ENCODE measurements around the gene MAP2K6.

The MAP2K6 gene

GRCh38 chr17:69443138-69443537, 28.6 kb downstream of the MAP2K6 start:
- Histone ChIP-seq H3K27ac (ENCODE audit: low read depth, low read length, severe bottlenecking) (no peak overlapping the region), H3K36me3 (ENCODE audit: control insufficient read depth, insufficient read depth, low read length) (no peaks in the 10 kb centered on the region), H3K4me3 (ENCODE audit: extremely low read depth, insufficient read depth, low read length, poor library complexity, severe bottlenecking) (no peak overlapping the region), H3K9me3 (ENCODE audit: control insufficient read depth, low read length) (no peaks in the 10 kb centered on the region), H3K4me1 (ENCODE audit: control insufficient read depth, insufficient read depth, low read length, poor library complexity, severe bottlenecking) (no peaks in the 10 kb centered on the region)
- WGBS, 2 experiments (ENCODE audit: insufficient coverage in 2 of 2) = 83 to 100% methylated on average over 1 of the region's 4 CpGs

DNA sequence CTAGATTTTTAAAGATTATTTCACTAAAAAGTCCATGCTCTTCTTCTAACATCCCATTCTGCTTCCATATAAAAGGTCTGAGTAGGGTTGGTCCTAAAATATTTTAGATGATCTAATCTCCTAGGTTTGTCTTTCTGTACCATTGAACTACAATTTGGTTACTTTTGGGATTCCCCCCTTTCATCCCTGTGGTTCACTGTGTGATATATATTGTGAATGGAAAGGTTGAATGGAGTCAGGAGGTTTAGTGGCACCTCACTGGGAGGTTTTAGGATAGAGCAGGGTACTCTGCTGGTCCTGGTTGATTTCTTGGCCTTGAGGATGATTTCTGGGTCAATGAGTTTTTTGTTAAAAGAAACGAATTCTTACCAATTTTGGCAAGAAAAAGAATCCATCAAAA, 29.5 kb downstream of the MAP2K6 start:
- no peaks in the 10 kb centered on the region for H3K4me1 ChIP-seq (ENCODE audit: control insufficient read depth, insufficient read depth, low read length, poor library complexity, severe bottlenecking)
- H3K9me3 ChIP-seq (ENCODE audit: control insufficient read depth, low read length) = no peaks in the 10 kb centered on the region
- H3K27ac ChIP-seq (ENCODE audit: low read depth, low read length, severe bottlenecking) = no peak overlapping the region
- WGBS, 2 experiments (ENCODE audit: insufficient coverage in 2 of 2) = 56% methylated on average over 1 of the region's 1 CpG; no CpG with 5 or more reads in 1 of the 2 experiments
- H3K36me3 ChIP-seq (ENCODE audit: control insufficient read depth, insufficient read depth, low read length) = no peaks in the 10 kb centered on the region
- no peak overlapping the region for H3K4me3 ChIP-seq (ENCODE audit: extremely low read depth, insufficient read depth, low read length, poor library complexity, severe bottlenecking)

- Histone ChIP-seq H3K4me1 (ENCODE audit: control insufficient read depth, insufficient read depth, low read length, poor library complexity, severe bottlenecking) (no peaks in the 10 kb centered on the region), H3K36me3 (ENCODE audit: control insufficient read depth, insufficient read depth, low read length) (no peaks in the 10 kb centered on the region), H3K4me3 (ENCODE audit: extremely low read depth, insufficient read depth, low read length, poor library complexity, severe bottlenecking) (no peak overlapping the region), H3K9me3 (ENCODE audit: control insufficient read depth, low read length) (no peaks in the 10 kb centered on the region), H3K27ac (ENCODE audit: low read depth, low read length, severe bottlenecking) (no peak overlapping the region)
- WGBS, 2 experiments (ENCODE audit: insufficient coverage in 2 of 2) = 80% methylated on average over 1 of the region's 2 CpGs; no CpG with 5 or more reads in 1 of the 2 experiments
Measured at GRCh38 chr17:69445132-69445531, 30.6 kb downstream of the MAP2K6 start.

DNA sequence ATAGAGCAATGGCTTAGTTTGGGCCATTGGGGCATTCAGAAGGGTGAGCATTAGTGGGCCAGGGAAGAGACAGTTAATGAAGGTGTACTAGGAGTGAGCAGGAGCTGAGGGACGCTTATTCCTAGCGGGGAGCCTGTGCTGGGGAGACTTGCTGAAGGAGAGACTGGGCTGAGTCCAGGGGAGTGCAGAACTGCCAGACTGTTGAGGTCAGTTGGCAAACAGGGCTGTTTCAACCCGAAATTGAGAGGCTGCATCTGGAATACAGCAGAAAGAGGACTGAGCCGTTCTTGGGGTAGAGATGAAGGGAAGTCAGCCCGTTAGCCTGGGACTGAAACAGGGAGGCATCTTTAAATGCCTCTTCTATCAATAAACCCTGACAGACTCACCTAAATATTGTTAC, 33.2 kb downstream of the MAP2K6 start:
- 71 to 100% methylated on average over 2 to 5 of the region's 5 CpGs for WGBS, 2 experiments (ENCODE audit: insufficient coverage in 2 of 2)
- H3K27ac ChIP-seq (ENCODE audit: low read depth, low read length, severe bottlenecking) = no peak overlapping the region
- H3K4me1 ChIP-seq (ENCODE audit: control insufficient read depth, insufficient read depth, low read length, poor library complexity, severe bottlenecking) = no peaks in the 10 kb centered on the region

GRCh38 chr17:69448431-69449102, 34.1 kb downstream of the MAP2K6 start:
- Histone ChIP-seq H3K36me3 (ENCODE audit: control insufficient read depth, insufficient read depth, low read length) (no peaks in the 10 kb centered on the region), H3K4me3 (ENCODE audit: extremely low read depth, insufficient read depth, low read length, poor library complexity, severe bottlenecking) (no peak overlapping the region), H3K9me3 (ENCODE audit: control insufficient read depth, low read length) (no peaks in the 10 kb centered on the region), H3K4me1 (ENCODE audit: control insufficient read depth, insufficient read depth, low read length, poor library complexity, severe bottlenecking) (no peaks in the 10 kb centered on the region), H3K27ac (ENCODE audit: low read depth, low read length, severe bottlenecking) (no peak overlapping the region)
- WGBS, 2 experiments (ENCODE audit: insufficient coverage in 2 of 2) = 28 to 31% methylated on average over 12 to 14 of the region's 16 CpGs

More for the DNA sequence above, 33.2 kb downstream of the MAP2K6 start:
- no peaks in the 10 kb centered on the region for H3K9me3 ChIP-seq (ENCODE audit: control insufficient read depth, low read length)
- H3K36me3 ChIP-seq (ENCODE audit: control insufficient read depth, insufficient read depth, low read length) = no peaks in the 10 kb centered on the region
- no peak overlapping the region for H3K4me3 ChIP-seq (ENCODE audit: extremely low read depth, insufficient read depth, low read length, poor library complexity, severe bottlenecking)

DNA sequence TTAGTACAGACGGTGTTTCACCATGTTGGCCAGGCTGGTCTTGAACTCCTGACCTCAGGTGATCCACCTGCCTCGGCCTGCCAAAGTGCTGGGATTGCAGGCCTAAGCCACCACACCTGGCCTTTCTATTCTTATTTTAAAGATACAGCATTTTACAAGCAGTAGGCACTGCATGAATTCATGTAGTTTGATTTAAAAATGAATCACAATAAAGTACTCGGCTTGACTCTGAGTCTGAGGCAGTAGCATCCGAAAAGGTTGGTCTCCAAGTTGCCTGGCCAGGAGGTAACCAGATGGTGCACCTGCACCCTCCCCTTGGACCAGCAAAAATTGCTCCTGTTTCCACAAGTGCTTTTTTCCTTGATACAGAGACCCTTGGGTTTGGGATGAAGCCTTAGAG, 35.6 kb downstream of the MAP2K6 start:
- H3K36me3 ChIP-seq (ENCODE audit: control insufficient read depth, insufficient read depth, low read length) = no peaks in the 10 kb centered on the region
- H3K4me3 ChIP-seq (ENCODE audit: extremely low read depth, insufficient read depth, low read length, poor library complexity, severe bottlenecking) = no peak overlapping the region
- H3K4me1 ChIP-seq (ENCODE audit: control insufficient read depth, insufficient read depth, low read length, poor library complexity, severe bottlenecking) = no peaks in the 10 kb centered on the region
- no peak overlapping the region for H3K27ac ChIP-seq (ENCODE audit: low read depth, low read length, severe bottlenecking)
- no peaks in the 10 kb centered on the region for H3K9me3 ChIP-seq (ENCODE audit: control insufficient read depth, low read length)
- WGBS, 2 experiments (ENCODE audit: insufficient coverage in 2 of 2) = 87 to 88% methylated on average over 3 to 4 of the region's 4 CpGs

GRCh38 chr17:69450918-69451317, 36.4 kb downstream of the MAP2K6 start:
- WGBS, 2 experiments (ENCODE audit: insufficient coverage in 2 of 2) = 74 to 78% methylated on average over 4 to 6 of the region's 7 CpGs
- Histone ChIP-seq H3K27ac (ENCODE audit: low read depth, low read length, severe bottlenecking) (peak overlapping the region; percentile 11), H3K9me3 (ENCODE audit: control insufficient read depth, low read length) (no peaks in the 10 kb centered on the region), H3K36me3 (ENCODE audit: control insufficient read depth, insufficient read depth, low read length) (no peaks in the 10 kb centered on the region), H3K4me1 (ENCODE audit: control insufficient read depth, insufficient read depth, low read length, poor library complexity, severe bottlenecking) (no peaks in the 10 kb centered on the region), H3K4me3 (ENCODE audit: extremely low read depth, insufficient read depth, low read length, poor library complexity, severe bottlenecking) (no peak overlapping the region)

DNA sequence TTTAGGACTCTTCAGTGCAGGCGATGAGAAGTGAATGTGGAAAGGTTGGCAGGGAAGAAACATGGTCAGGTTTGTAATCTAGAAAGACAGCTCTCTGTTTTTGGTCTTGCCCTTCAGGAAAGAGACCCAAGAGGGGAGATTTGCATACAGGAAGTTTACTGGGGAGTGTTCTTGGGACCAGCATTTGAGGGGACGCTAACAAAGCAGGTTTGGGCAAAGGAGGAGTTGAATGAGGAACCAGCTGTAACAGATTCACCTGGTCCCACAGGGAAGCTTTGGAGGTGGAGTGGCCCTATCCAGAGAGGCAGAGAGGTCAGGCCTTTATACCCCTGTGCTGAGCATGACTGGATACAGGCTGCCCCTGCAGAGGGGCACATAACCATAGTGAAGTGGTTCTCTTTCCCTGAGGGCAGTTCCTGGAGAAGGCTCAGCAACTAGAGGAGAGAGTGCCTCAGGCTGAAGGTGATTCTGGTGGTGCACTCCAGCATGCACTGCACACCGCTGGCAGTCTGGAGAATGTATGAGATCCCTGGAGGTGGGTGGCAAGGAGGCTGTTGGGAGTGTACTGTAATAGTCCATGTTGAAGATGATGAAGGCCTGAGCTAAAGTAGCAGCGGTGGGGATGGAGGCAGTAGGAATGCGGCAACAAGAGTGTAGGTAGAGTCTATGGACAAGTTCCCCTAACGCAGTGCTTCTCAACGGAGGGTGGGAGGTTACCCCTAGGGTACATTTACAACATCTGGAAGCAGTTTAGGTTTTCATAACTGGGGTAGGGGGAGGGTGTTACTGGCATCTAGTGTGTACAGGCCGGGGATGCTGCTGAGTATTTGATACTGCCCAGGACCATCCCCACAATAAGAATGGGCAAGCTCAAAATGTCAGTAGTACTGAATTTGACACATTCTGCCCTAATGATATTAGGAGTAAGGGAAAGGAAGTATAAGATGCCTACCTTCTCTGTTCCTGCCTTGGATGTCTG, 37.2 kb downstream of the MAP2K6 start:
- 87 to 93% methylated on average over 7 to 8 of the region's 8 CpGs for WGBS, 2 experiments (ENCODE audit: insufficient coverage in 2 of 2)

DNA sequence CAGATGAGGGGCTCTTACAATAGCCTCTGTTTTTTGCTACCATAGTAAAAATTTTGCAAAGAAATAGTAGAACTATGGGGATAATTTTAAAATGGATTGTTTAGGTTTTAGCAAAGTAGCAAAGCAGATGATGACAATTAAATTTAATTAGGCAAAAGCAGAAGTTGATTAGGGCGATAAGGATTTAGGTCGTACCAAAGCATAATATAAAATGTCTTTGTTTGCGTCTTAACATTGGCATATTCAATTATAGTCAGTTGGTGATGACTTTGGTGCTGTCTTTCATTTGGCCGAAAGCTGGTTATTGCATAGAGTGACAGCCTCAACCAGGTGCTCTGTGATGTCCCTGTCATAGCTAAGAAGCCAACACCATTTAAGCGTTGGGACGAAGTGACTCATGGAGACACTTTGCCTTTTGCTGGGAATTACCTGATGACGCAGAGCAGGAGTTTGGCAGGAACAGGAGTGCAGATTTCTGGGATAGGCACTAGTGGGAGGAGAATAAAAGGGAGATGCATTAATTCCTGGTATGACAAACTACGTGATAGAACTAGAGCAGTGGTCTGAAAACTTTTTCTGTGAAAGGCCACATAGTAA, 38.3 kb downstream of the MAP2K6 start:
- no peaks in the 10 kb centered on the region for H3K36me3 ChIP-seq (ENCODE audit: control insufficient read depth, insufficient read depth, low read length)
- H3K27ac ChIP-seq (ENCODE audit: low read depth, low read length, severe bottlenecking) = no peak overlapping the region
- H3K4me1 ChIP-seq (ENCODE audit: control insufficient read depth, insufficient read depth, low read length, poor library complexity, severe bottlenecking) = peaks cover under 1% of the 10 kb centered on the region
- H3K9me3 ChIP-seq (ENCODE audit: control insufficient read depth, low read length) = no peaks in the 10 kb centered on the region
- 82 to 91% methylated on average over 7 to 8 of the region's 8 CpGs for WGBS, 2 experiments (ENCODE audit: insufficient coverage in 2 of 2)
- H3K4me3 ChIP-seq (ENCODE audit: extremely low read depth, insufficient read depth, low read length, poor library complexity, severe bottlenecking) = no peak overlapping the region

More for the DNA sequence above, 37.2 kb downstream of the MAP2K6 start:
- Histone ChIP-seq H3K9me3 (ENCODE audit: control insufficient read depth, low read length) (no peaks in the 10 kb centered on the region), H3K27ac (ENCODE audit: low read depth, low read length, severe bottlenecking) (peak overlapping the region; percentile 11), H3K4me3 (ENCODE audit: extremely low read depth, insufficient read depth, low read length, poor library complexity, severe bottlenecking) (no peak overlapping the region), H3K36me3 (ENCODE audit: control insufficient read depth, insufficient read depth, low read length) (no peaks in the 10 kb centered on the region), H3K4me1 (ENCODE audit: control insufficient read depth, insufficient read depth, low read length, poor library complexity, severe bottlenecking) (no peaks in the 10 kb centered on the region)

DNA sequence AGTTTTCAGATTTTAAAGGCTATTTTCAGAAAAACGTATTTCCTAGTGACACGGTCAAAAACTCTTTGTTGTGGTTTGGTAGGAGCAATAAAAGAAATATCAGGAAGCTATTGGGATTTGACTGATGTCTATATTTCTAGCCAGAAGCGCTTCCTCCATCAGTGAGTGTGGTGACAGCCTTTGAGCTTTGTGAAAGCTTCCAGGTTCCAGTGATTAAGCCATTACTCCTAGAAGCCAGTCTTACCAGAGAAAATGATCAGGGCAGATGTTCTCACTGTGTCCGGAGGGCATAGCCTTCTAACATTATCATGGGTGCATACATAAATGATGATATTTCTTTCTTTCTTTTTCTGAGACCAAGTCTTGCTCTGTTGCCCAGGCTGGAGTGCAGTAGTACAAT, 39.6 kb downstream of the MAP2K6 start:
- WGBS, 2 experiments (ENCODE audit: insufficient coverage in 2 of 2) = 92% methylated on average over 2 to 4 of the region's 4 CpGs
- H3K36me3 ChIP-seq (ENCODE audit: control insufficient read depth, insufficient read depth, low read length) = no peaks in the 10 kb centered on the region
- no peaks in the 10 kb centered on the region for H3K9me3 ChIP-seq (ENCODE audit: control insufficient read depth, low read length)
- peaks cover 5% of the 10 kb centered on the region for H3K4me1 ChIP-seq (ENCODE audit: control insufficient read depth, insufficient read depth, low read length, poor library complexity, severe bottlenecking)
- no peak overlapping the region for H3K27ac ChIP-seq (ENCODE audit: low read depth, low read length, severe bottlenecking)
- H3K4me3 ChIP-seq (ENCODE audit: extremely low read depth, insufficient read depth, low read length, poor library complexity, severe bottlenecking) = no peak overlapping the region
